Natural killer cell (primary cell): ENCODE measurements around the gene MTRF1. TPM values are rescaled to one million over a fixed set of nuclear protein-coding genes. Genes with fewer than 3 reads are reported as not detected.

Source experiments
- ATAC-seq, 3 donors: fragments of 150-1000 bp in 2 of 3; fragments of 200-7000 bp in 1 of 3; cut with Tn5 transposase; 1 replicate in 1 of 3; 2 replicates in 2 of 3; pipeline ENCODE4 v1.10.0; 2021; ENCODE audit warnings: mild to moderate bottlenecking in 2 of 3, moderate library complexity in 2 of 3
- DNase-seq, 2 donors: peaks; one replicate each; pipeline versions ENCODE4 v3.0.0 to v3.0.0-alpha.2; 2013 to 2021; ENCODE audit warnings: mixed read lengths in 1 of 2
- H3K27ac ChIP-seq: one replicate; pipeline ENCODE4 v1.5.1; 2013; ENCODE audit warnings: mild to moderate bottlenecking, low read length
- H3K27me3 ChIP-seq: one replicate; pipeline ENCODE4 v1.6.1; 2013; ENCODE audit warnings: low read length; ENCODE audit not compliant: control insufficient read depth, insufficient read depth
- H3K36me3 ChIP-seq: one replicate; pipeline ENCODE4 v1.6.1; 2013; ENCODE audit warnings: low read length; ENCODE audit not compliant: control insufficient read depth, insufficient read depth
- H3K4me1 ChIP-seq: one replicate; pipeline ENCODE4 v1.6.1; 2013; ENCODE audit warnings: low read length; ENCODE audit not compliant: control insufficient read depth, insufficient read depth
- H3K4me3 ChIP-seq: one replicate; pipeline ENCODE4 v1.5.1; 2013; ENCODE audit warnings: low read length
- H3K9me3 ChIP-seq: one replicate; pipeline ENCODE4 v1.6.1; 2013; ENCODE audit warnings: low read length; ENCODE audit not compliant: control insufficient read depth, insufficient read depth
- H3K27ac Mint-ChIP-seq, 2 donors: one replicate each; pipeline ENCODE4 v1.8.0; 2022; ENCODE audit warnings: mild to moderate bottlenecking in 2 of 2, mixed read lengths in 2 of 2, moderate library complexity in 1 of 2
- H3K27me3 Mint-ChIP-seq, 2 donors: one replicate each; pipeline ENCODE4 v1.8.0; 2022; ENCODE audit warnings: low read depth in 2 of 2, mixed read lengths in 2 of 2
- H3K36me3 Mint-ChIP-seq: one replicate; pipeline ENCODE4 v1.8.0; 2022; ENCODE audit warnings: mixed read lengths
- H3K4me1 Mint-ChIP-seq, 2 donors: one replicate each; pipeline ENCODE4 v1.8.0; 2022; ENCODE audit warnings: mixed read lengths in 2 of 2
- H3K4me3 Mint-ChIP-seq: one replicate; pipeline ENCODE4 v1.8.0; 2022; ENCODE audit warnings: mild to moderate bottlenecking, moderate library complexity, mixed read lengths
- H3K9me3 Mint-ChIP-seq, 2 donors: one replicate each; pipeline ENCODE4 v1.8.0; 2022; ENCODE audit warnings: mixed read lengths in 2 of 2
- CTCF ChIP-seq: fragments of 200-600 bp; IDR thresholded peaks from one replicate; pipeline ENCODE4 v1.8.0; 2022; ENCODE audit warnings: antibody characterized with exemption
- WGBS: methylation state at CpG from one replicate; pipeline ENCODE4 v1.1.7; 2013; ENCODE audit warnings: missing lambda C conversion rate; ENCODE audit not compliant: insufficient coverage; 5-methylcytosine and 5-hydroxymethylcytosine counted together
- intact Hi-C: fragments of 100-400 bp; cut with micrococcal nuclease; formaldehyde crosslinking; loops from one replicate; pipeline ENCODE4 v1.14.2; 2022
- total RNA-seq, 4 donors: library from RNA; stranded (reverse); fragments of 120-200 nt in 1 of 4; gene quantifications; one replicate each; pipeline versions ENCODE4 v1.2.3 to v1.2.4, GENCODE V29; 2013 to 2022

The MTRF1 gene
- total RNA-seq, 3 donors from 2014 or later (not counting 1 experiment from before 2014, with no cell fraction given), result 20.3 to 24.1 (median 24.0) TPM

GRCh38 chr13:41311406-41312175 lies 48.2 kb upstream of the MTRF1 start:
- intact Hi-C loops, result loop anchor here (1.0 to 5.0 kb wide), 3 partner anchors 49 to 251 kb away; partner anchors contain the start of genes KBTBD6, MTRF1 and WBP4
- Mint-ChIP-seq H3K27me3 (no peaks in the 10 kb centered on the region), H3K4me1 (peaks cover 37 to 42% of the 10 kb centered on the region in 2 donors), H3K9me3 (no peaks in the 10 kb centered on the region), H3K36me3 (no peaks in the 10 kb centered on the region), H3K27ac (peak overlapping the region; percentile 94 to 96), H3K4me3 (peak overlapping the region; percentile 96)
- Histone ChIP-seq H3K4me1 (peaks cover 26% of the 10 kb centered on the region), H3K4me3 (peak overlapping the region; percentile 92), H3K27me3 (no peaks in the 10 kb centered on the region), H3K27ac (peak overlapping the region; percentile 77), H3K36me3 (no peaks in the 10 kb centered on the region), H3K9me3 (no peaks in the 10 kb centered on the region)
- WGBS, result under 1% methylated on average over 73 of the region's 73 CpGs
- ATAC-seq, result peak; percentile 58 to 74 (median 60)
- TF ChIP-seq CTCF, result no peak
- peak; percentile 65 to 74 for DNase-seq

GRCh38 chr13:41310963-41311405 lies 47.6 kb upstream of the MTRF1 start, which contains the start of gene NAA16:
Gene NAA16 (plus strand): TSS chr13:41311267. CDS start chr13:41311529, 262 bp downstream.
- WGBS, result under 1% methylated on average over 32 of the region's 32 CpGs
- Histone ChIP-seq H3K27ac (peak within 1 kb of the TSS; percentile 77), H3K27me3 (no peaks in the 10 kb centered on the region), H3K9me3 (no peaks in the 10 kb centered on the region), H3K36me3 (no peaks in the 10 kb centered on the region), H3K4me1 (peaks cover 25% of the 10 kb centered on the region), H3K4me3 (peak within 1 kb of the TSS; percentile 92)
- Mint-ChIP-seq H3K27me3 (no peaks in the 10 kb centered on the region), H3K36me3 (no peaks in the 10 kb centered on the region), H3K4me3 (peak within 1 kb of the TSS; percentile 96), H3K27ac (peak within 1 kb of the TSS; percentile 94 to 96), H3K9me3 (no peaks in the 10 kb centered on the region), H3K4me1 (peaks cover 37 to 41% of the 10 kb centered on the region in 2 donors)
- DNase-seq, result peak; percentile 93 to 96
- ATAC-seq, result peak; percentile 80 to 87 (median 84)
- TF ChIP-seq CTCF, result no peak
- intact Hi-C loops, result loop anchor here (1.0 to 5.0 kb wide), 3 partner anchors 49 to 250 kb away; partner anchors contain the start of genes KBTBD6, MTRF1 and WBP4

GRCh38 chr13:41307884-41308640 lies 44.7 kb upstream of the MTRF1 start:
- peak overlapping the region; percentile 26 for H3K4me3 Mint-ChIP-seq
- peaks cover 14 to 16% of the 10 kb centered on the region in 2 donors for H3K4me1 Mint-ChIP-seq
- Histone ChIP-seq H3K9me3 (no peaks in the 10 kb centered on the region), H3K4me3 (no peak overlapping the region), H3K36me3 (no peaks in the 10 kb centered on the region), H3K4me1 (peaks cover 10% of the 10 kb centered on the region), H3K27ac (no peak overlapping the region), H3K27me3 (no peaks in the 10 kb centered on the region)
- TF ChIP-seq CTCF, result no peak
- peaks cover 0 to 4% of the 10 kb centered on the region in 2 donors for H3K27me3 Mint-ChIP-seq
- H3K36me3 Mint-ChIP-seq, result no peaks in the 10 kb centered on the region
- H3K9me3 Mint-ChIP-seq, result no peaks in the 10 kb centered on the region
- no peak for ATAC-seq
- intact Hi-C loops, result no loop called here
- H3K27ac Mint-ChIP-seq, result no peak overlapping the region
- WGBS, result 93% methylated on average over 10 of the region's 11 CpGs
- no peak for DNase-seq
